ENCODE results near the gene CDKN2B-AS1.

Gene CDKN2B-AS1

DNA sequence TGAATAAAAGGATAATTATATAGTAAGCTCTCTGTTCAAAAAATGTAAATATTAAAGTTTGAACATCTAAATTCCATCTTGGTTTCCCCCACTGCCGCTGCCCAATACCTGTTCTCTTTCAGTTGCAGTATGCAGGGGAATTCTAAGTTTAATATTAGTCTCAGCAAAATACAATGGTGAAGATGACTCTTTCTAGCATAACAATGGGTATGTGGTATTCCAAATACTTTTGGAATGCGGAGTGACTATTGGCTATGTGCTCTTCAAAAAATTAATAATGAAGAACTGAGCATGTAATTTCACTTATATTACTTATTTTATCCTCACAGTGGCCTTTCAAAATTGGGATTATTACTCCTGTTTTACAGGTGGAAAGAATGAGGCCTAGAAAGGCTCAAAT is 3.4 kb downstream of the CDKN2B-AS1 start:
- in situ Hi-C loops (cut with MboI; ENCODE audit: low sequenced_read_pairs), result loop anchor here (25.0 kb wide), 1 partner anchor 214 kb away; no protein-coding TSS in a partner anchor

GRCh38 chr9:22002038-22002437 is 7.4 kb downstream of the CDKN2B-AS1 start:
- in situ Hi-C loops (cut with MboI; ENCODE audit: low sequenced_read_pairs), result no loop called here

DNA sequence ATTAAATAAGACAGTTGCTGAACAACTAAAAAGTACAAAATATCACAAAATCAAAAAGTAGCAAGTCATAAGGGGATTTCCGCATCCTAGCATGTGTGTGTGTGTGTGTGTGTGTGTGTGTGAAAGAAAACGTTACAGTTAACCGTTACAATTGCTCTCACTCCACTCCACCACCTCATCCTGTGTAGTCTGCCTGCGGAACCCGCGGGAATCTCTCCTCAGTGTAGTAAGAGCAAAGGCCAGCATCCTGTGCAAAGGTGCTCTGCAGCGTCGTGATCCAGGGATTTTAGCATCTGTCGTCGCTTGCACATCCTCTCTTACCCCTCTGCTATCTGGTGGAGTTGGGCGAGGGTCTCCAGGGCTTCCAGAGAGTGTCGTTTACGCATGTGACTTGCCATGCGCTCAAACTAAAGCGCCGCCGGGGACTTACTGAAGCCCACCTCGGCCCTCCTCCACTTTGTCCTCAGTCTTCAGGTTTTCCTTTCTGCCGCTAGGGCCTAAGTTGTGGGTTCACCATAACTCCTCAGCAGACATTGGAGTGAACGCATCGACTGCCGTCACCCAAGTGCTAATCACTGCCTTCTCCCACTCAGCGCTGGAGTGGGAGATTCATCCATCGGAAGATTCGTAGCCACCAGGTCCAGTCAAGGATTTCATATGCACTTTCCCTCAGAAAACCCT is 10.6 kb downstream of the CDKN2B-AS1 start:
- in situ Hi-C loops (cut with MboI; ENCODE audit: low sequenced_read_pairs), result no loop called here

DNA sequence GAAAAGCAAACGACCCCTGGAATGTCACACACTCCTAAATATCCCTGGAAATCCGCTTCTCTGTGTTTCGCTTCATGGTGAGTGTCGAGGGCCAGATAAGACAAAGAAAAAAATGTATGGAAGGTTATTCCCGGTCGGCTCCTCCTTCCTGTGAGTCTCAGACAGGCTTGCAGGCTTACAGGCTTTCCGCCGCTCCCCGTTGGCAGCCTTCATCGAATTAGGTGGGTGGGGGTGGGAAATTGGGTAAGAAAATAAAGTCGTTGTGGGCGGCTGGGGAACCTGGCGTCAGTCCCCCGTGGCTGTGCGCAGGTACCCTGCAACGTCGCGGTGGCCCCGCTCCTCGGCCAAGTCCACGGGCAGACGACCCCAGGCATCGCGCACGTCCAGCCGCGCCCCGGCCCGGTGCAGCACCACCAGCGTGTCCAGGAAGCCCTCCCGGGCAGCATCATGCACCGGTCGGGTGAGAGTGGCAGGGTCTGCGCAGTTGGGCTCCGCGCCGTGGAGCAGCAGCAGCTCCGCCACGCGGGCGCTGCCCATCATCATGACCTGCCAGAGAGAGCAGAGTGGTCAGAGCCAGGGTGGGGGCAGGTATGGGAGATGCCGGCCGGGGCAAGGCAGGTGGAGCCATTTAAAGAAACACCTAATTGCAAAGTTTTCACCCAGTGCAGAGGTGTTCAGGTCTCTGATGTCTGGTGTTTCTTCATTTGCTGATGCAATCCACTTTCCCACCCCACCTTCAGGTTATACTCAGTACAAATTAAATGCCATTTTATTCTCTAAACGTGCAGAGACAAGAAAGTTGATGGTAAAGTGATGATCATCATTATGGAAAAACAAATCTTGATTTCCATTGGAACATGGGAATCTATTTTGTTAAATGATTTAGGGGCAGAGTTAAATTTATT is 11.4 kb downstream of the CDKN2B-AS1 start:
- in situ Hi-C loops (cut with MboI; ENCODE audit: low sequenced_read_pairs), result no loop called here

GRCh38 chr9:22008384-22008716 is 13.8 kb downstream of the CDKN2B-AS1 start:
- in situ Hi-C loops (cut with MboI; ENCODE audit: low sequenced_read_pairs), result no loop called here

DNA sequence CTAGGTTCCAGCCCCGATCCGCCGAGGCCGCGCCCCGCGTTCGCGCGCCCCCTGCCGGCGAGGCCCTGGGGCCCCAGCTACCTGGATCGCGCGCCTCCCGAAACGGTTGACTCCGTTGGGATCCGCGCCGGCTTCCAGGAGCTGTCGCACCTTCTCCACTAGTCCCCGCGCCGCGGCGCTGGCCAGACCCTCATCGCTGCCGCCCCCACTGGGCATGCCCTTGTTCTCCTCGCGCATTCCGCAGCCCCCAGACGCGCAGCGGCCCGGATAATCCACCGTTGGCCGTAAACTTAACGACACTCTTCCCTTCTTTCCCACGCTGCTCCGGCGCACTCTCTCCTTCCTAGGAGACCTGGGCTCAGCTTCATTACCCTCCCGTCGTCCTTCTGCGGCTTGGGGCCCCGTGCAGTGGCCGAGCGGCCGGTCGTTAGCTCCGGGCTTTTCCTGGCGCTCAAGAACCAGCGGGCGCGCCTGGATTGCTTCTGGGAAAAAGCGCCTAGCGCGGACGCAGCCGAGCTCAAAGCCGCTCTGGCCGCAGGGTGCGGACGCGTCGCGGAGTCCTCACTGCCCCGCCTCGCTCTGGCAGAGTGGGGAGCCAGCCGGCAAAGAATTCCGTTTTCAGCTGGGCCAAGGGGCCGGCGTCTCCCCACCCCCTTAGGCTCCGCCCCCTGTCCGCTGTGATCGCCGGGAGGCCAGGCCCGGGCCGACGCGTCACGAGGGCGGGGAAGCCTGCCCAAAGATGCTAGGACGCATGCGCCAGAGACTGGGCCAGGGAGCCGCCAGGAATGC is 14.3 kb downstream of the CDKN2B-AS1 start, which contains the start of gene CDKN2B:
TSS of gene CDKN2B (minus strand) at position 589 of the 789 bp plus-strand sequence. CDS start at position 237, 352 bp downstream.
- in situ Hi-C loops (cut with MboI; ENCODE audit: low sequenced_read_pairs), result no loop called here

DNA sequence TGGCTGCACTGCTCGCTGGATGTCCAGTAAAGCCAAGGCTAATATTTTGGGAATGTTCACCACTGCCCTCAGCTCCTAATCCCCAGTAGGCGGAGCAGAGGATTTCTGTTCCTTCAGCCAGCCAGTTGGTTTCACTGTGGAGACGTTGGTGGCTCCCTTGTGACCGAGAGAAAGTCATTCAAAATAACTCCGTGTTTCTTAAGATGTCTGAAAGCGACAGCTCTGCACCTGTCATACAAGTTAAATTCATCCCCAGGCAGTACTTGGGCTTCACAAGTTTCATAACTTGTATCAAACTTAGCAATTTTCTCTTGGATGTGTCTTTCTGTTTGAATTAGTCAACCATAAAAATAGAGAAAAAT is 14.9 kb downstream of the CDKN2B-AS1 start:
- in situ Hi-C loops (cut with MboI; ENCODE audit: low sequenced_read_pairs), result no loop called here

DNA sequence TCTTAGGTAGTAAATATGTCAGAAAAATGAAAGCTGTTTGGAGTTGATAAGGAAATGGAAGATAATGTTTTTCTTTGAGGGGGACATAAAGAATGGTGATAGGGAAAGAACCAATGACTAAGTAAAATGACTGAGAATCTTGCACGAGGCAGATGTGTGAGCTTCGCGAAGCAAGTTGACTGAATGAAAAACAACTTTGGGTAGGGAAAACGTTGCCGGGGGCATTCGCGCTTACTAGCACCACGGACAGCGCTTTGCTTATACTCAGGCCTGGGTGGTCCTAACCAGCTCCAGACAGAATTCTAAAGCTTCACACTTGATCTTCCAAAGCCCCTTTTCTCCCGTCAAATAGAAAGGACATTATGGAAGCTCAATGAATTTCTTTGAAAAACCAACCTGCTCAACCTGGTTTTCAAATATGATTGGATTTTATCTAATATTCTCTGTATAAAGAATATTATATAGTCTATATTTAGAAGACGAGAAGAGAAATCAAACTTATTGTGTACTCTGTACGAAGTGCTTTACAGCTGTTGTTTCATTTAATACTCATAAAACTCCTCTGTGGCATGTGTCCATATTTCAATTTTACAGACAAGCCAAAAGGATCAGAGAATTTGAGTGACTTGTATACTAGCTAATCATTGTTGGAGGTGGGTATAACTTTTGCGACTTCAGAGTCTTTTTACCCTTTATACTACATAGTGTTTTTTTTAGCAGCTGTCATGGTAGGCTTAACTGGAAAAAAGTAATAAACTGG is 16.5 kb downstream of the CDKN2B-AS1 start:
- in situ Hi-C loops (cut with MboI; ENCODE audit: low sequenced_read_pairs), result no loop called here

DNA sequence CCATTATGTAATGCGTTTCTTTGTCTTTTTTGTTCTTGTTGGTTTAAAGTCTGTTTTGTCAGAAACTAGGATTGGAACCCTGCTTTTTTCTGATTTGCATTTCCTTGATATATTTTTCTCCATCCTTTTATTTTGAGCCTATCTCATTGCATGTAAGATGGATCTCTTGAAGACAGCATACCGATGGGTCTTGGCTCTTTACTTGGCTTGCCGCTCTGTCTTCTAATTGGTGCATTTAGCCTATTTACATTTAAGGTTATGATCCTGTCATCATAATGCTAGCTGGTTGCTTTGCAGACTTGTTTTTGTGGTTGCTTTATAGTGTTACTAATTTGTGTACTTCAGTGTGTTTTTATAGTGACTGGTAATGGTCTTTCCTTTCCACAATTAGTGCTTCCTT is 27.8 kb downstream of the CDKN2B-AS1 start:
- in situ Hi-C loops (cut with MboI; ENCODE audit: low sequenced_read_pairs), result no loop called here

GRCh38 chr9:22026696-22027095 is 32.1 kb downstream of the CDKN2B-AS1 start:
- in situ Hi-C loops (cut with MboI; ENCODE audit: low sequenced_read_pairs), result no loop called here

DNA sequence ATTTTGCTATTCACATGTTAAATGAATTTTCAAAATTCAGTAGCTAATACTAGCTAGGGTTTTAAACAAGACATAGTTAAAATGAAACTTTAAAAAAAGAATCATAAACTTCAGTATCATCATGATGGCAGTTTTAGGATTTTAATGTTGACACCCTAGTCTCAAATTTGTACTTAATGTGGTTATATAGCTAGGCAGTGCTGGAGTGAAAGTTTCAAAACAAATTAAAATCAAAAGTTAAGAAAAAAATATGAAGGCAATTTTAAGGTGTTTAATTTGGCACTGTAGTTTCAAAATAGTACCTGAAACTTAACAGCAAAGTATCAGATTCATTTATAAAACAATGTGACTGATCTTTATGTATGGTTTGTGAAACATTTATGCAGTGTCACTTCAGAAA is 33.8 kb downstream of the CDKN2B-AS1 start:
- in situ Hi-C loops (cut with MboI; ENCODE audit: low sequenced_read_pairs), result no loop called here

GRCh38 chr9:22029231-22029630 is 34.6 kb downstream of the CDKN2B-AS1 start:
- in situ Hi-C loops (cut with MboI; ENCODE audit: low sequenced_read_pairs), result no loop called here

DNA sequence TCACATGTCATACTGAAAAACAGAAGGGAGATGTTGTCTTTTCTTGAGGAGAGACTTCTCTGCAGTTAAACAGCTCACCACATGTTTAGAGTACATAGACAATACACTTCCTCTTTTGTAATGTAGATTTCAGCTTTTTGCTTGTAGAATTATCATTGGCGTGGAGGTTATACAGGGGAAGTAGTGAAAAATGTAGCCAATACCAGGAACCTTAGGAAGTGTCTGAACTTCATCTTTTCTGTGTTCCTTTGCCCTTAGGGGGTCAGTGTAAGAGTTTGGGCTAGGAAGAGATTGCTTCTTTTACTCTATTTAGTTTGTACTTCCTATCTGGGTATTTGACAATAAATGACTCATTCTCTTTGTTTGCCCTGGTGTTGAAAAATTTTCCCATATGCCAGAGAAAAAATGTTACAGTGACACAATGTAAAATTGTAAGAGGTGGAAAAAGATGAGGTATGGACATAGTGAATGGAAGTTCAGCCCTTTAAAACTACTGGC is 35.6 kb downstream of the CDKN2B-AS1 start:
- in situ Hi-C loops (cut with MboI; ENCODE audit: low sequenced_read_pairs), result no loop called here

DNA sequence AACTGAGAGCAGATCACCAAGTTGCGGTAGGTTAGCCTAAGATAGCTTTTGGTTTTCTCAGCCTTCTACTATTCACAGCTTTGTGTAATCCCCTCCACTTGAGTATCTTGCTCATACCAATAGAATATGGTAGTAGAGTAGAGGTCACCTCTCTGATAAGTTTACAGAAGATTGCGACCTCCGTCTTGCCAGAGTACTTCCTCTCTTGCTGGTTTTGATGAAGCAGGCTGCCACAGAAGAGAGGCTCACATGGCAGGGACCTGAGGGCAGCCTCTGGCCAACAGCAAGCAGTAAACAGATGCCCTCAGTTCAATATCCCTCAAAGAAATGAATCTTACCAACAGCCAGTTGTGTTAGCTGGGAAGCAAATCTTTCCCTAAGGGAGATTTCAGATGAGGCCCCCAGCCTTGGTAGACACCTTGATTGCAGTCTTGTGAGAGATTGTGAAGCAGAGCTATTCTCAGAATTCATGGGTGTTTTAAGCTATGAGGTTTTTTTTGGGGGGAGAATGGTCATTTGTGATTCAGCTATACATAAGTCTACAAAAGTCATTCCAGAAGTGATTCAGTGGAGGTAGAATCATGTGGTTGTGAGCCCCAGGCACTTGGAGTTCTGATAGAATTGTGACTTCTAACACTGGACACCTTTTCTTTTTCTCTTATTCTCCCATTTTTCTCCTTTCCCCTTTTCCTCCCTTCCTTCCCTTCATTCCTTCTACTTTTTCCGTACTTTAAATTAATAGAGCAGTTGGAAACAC is 37.2 kb downstream of the CDKN2B-AS1 start:
- in situ Hi-C loops (cut with MboI; ENCODE audit: low sequenced_read_pairs), result no loop called here

DNA sequence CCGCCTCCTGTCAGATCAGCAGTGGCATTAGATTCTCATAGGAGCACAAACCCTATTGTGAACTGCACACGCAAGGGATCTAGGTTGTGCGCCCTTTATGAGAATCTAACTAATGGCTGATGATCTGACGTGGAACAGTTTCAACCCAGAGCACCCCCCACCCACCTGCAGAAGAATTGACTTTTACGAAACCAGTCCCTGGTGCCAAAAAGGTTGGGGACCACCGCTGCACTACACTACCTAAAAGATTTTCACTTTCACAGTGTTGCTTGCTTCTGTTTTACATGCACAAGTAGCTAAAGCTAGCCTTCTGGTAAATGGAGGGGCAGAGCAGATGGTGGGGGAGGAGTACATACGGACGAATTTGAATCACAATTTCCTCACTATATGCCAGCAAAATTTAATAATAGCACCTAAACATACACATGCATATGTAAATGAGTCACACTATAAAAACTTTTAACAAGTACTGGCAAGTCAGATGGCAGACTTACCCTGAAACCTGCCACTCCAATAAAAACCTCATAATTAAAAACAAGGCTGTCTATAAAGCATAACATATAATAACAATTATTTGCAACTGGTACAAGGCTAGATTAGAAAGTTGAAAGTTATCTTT is 38.5 kb downstream of the CDKN2B-AS1 start:
- in situ Hi-C loops (cut with MboI; ENCODE audit: low sequenced_read_pairs), result no loop called here

DNA sequence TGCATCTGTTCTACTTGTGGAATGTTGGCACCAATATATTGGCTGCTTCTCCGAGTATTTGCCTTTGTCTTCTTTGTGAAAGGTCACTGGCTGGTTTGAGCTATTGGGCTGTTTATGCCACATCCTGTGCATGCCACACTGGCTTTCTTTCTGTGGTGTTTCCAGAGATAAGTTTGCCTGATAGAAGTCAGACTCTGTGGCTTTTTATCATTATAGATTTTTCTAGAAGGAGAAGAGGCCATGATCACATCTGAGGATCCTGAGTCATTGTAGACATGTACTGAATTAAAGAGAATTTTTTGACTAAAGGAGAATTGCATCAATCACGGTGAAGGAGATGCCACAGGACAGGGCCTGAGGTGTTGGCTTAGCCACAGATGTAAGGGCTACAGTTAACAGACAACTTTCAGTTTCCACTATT is 41.0 kb downstream of the CDKN2B-AS1 start:
- in situ Hi-C loops (cut with MboI; ENCODE audit: low sequenced_read_pairs), result no loop called here

GRCh38 chr9:22036866-22037626 is 42.5 kb downstream of the CDKN2B-AS1 start:
- in situ Hi-C loops (cut with MboI; ENCODE audit: low sequenced_read_pairs), result no loop called here

- in situ Hi-C loops (cut with MboI; ENCODE audit: low sequenced_read_pairs), result no loop called here
These were observed 43.5 kb downstream of the CDKN2B-AS1 start for GRCh38 chr9:22037954-22038690.
